ENCODE data around the gene STAT6. TPM values are rescaled to one million over a fixed set of nuclear protein-coding genes. Genes with fewer than 3 reads are reported as not detected.

STAT6 gene
- total and polyA plus RNA-seq, 2 donors (not counting 1 experiment from before 2014, with no cell fraction given), result 544 to 736 TPM

GRCh38 chr12:57133013-57133569 is 21.9 kb upstream of the STAT6 start:
- ATAC-seq (ENCODE audit: low read depth), result no peak
- Histone ChIP-seq H3K27ac (ENCODE audit: low read length in 2 of 2) (no peak overlapping the region), H3K9me3 (ENCODE audit: control extremely low read depth in 1 of 3, control insufficient read depth in 2 of 3, insufficient read depth in 1 of 3, low read length in 2 of 3) (no peaks in the 10 kb centered on the region), H3K36me3 (replicated peaks in 1 of 2; ENCODE audit: control extremely low read depth in 1 of 2, control insufficient read depth in 1 of 2, extremely low read depth in 1 of 2, insufficient read depth in 2 of 2, low read length in 1 of 2) (no peaks in the 10 kb centered on the region), H4K20me1 (ENCODE audit: control insufficient read depth, insufficient read depth, low read length, poor library complexity, severe bottlenecking) (no peaks in the 10 kb centered on the region), H3K4me2 (replicated peaks; ENCODE audit: low read depth, low read length, poor library complexity, severe bottlenecking) (no peak overlapping the region), H2AFZ (ENCODE audit: insufficient read depth, low read depth, low read length, poor library complexity, severe bottlenecking) (no peak overlapping the region), H3K27me3 (replicated peaks in 1 of 4; ENCODE audit: control extremely low read depth in 1 of 4, control insufficient read depth in 3 of 4, insufficient read depth in 4 of 4, low read length in 3 of 4) (peaks cover 0 to 13% (median 3%) of the 10 kb centered on the region in 4 experiments), H3K9ac (ENCODE audit: low read length) (no peak overlapping the region), H3K79me2 (ENCODE audit: control insufficient read depth, insufficient read depth, low read length) (no peaks in the 10 kb centered on the region), H3K4me1 (ENCODE audit: control insufficient read depth in 2 of 2, insufficient read depth in 2 of 2, low read length in 2 of 2) (peaks cover 6 to 8% of the 10 kb centered on the region in 2 donors), H3K4me3 (ENCODE audit: control extremely low read depth in 1 of 5, extremely low read depth in 1 of 5, insufficient read depth in 1 of 5, low read depth in 2 of 5, low read length in 4 of 5) (no peak overlapping the region)
- peaks cover 14% of the 10 kb centered on the region for H3K27me3 Mint-ChIP-seq
- ChIA-PET POLR2A (no interaction called here), CTCF (interaction anchor here (0.5 to 1.1 kb wide), 2 partner anchors 31 to 41 kb away, joined by 3 to 6 read pairs; no protein-coding TSS in a partner anchor)
- H3K4me3 Mint-ChIP-seq, result no peak overlapping the region
- no peak for DNase-seq
- TF ChIP-seq CTCF (IDR thresholded peaks at IDR 0.05), result no peak
- TF ChIP-seq EZH2 (IDR thresholded peaks at IDR 0.05; ENCODE audit: borderline replicate concordance, insufficient read depth, low read depth, low read length, poor library complexity, severe bottlenecking), result no peak
- 92% methylated on average over 3 of the region's 4 CpGs for WGBS (ENCODE audit: insufficient coverage)
- no peak overlapping the region for H3K27ac Mint-ChIP-seq
- intact Hi-C loops (cut with micrococcal nuclease), result no loop called here
- H3K4me1 Mint-ChIP-seq, result peaks cover 9% of the 10 kb centered on the region
- H3K9me3 Mint-ChIP-seq (ENCODE audit: insufficient read depth), result no peaks in the 10 kb centered on the region

DNA sequence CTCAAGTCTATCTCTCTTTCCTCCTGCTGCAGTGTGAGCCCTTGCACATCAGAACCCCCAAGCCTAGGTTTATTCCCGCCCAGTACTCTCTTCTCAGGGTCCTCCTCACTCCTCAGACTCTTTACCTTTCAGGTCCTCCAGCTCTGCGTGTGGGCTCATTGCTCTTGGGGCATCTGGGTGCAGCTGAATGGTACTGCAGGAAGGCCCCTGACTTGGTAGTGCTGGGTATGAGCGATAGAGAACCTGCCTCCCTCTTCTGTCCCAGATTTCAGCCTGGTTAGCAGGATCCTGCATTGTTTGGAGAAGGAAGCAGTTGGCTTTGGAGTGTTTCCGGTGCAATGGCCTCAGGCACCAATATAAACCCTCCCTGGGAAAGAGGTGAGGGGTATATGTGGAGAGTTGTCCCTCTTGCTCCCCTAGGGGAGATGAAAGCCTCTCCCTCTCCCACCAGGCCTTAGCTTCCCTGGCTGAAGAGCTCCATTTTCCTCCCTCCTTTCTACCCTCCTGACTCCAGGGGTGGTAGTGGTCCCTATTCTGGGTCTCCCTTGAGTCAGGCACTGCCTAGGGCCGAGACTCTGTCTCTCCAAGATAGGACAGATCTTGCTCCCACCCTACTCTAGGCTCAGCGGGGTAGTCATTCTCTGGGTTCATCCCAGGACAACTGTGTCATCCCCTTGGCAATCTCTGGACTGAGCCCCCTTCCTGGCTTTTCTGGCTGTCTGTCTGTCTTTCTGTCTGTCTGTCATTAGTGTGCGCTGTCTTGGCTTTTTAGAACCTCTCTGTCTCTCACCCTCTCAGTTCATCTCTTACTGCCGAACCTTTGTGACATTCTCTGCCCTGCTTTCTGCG is 21.0 kb upstream of the STAT6 start:
- Mint-ChIP-seq H3K27ac (no peak overlapping the region), H3K4me3 (no peak overlapping the region), H3K9me3 (ENCODE audit: insufficient read depth) (no peaks in the 10 kb centered on the region), H3K27me3 (peaks cover 14% of the 10 kb centered on the region), H3K4me1 (peaks cover 12% of the 10 kb centered on the region)
- H2AFZ ChIP-seq (ENCODE audit: insufficient read depth, low read depth, low read length, poor library complexity, severe bottlenecking), result no peak overlapping the region
- no peaks in the 10 kb centered on the region for H3K36me3 ChIP-seq (replicated peaks in 1 of 2; ENCODE audit: control extremely low read depth in 1 of 2, control insufficient read depth in 1 of 2, extremely low read depth in 1 of 2, insufficient read depth in 2 of 2, low read length in 1 of 2)
- no peak overlapping the region for H3K27ac ChIP-seq (ENCODE audit: low read length in 2 of 2)
- no peaks in the 10 kb centered on the region for H3K9me3 ChIP-seq (ENCODE audit: control extremely low read depth in 1 of 3, control insufficient read depth in 2 of 3, insufficient read depth in 1 of 3, low read length in 2 of 3)
- peaks cover 8 to 18% of the 10 kb centered on the region in 2 donors for H3K4me1 ChIP-seq (ENCODE audit: control insufficient read depth in 2 of 2, insufficient read depth in 2 of 2, low read length in 2 of 2)
- ChIA-PET POLR2A (no interaction called here), CTCF (interaction anchor here (1.1 kb wide), 1 partner anchor 42 kb away, joined by 6 read pairs; no protein-coding TSS in a partner anchor)
- intact Hi-C loops (cut with micrococcal nuclease), result no loop called here
- H3K9ac ChIP-seq (ENCODE audit: low read length), result no peak overlapping the region
- no peak for DNase-seq
- no peak overlapping the region for H3K4me3 ChIP-seq (ENCODE audit: control extremely low read depth in 1 of 5, extremely low read depth in 1 of 5, insufficient read depth in 1 of 5, low read depth in 2 of 5, low read length in 4 of 5)
- ATAC-seq (ENCODE audit: low read depth), result no peak
- no peak overlapping the region for H3K4me2 ChIP-seq (replicated peaks; ENCODE audit: low read depth, low read length, poor library complexity, severe bottlenecking)
- WGBS (ENCODE audit: insufficient coverage), result 94% methylated on average over 6 of the region's 9 CpGs
- TF ChIP-seq EZH2 (IDR thresholded peaks at IDR 0.05; ENCODE audit: borderline replicate concordance, insufficient read depth, low read depth, low read length, poor library complexity, severe bottlenecking) (no peak), CTCF (IDR thresholded peaks at IDR 0.05) (no peak)
- H3K27me3 ChIP-seq (replicated peaks in 1 of 4; ENCODE audit: control extremely low read depth in 1 of 4, control insufficient read depth in 3 of 4, insufficient read depth in 4 of 4, low read length in 3 of 4), result peaks cover 0 to 13% (median 3%) of the 10 kb centered on the region in 4 experiments
- H4K20me1 ChIP-seq (ENCODE audit: control insufficient read depth, insufficient read depth, low read length, poor library complexity, severe bottlenecking), result no peaks in the 10 kb centered on the region
- no peaks in the 10 kb centered on the region for H3K79me2 ChIP-seq (ENCODE audit: control insufficient read depth, insufficient read depth, low read length)

All from B cell (primary cell).